GM23338 (cell line): ENCODE results near the gene SPRED3. TPM values are rescaled to one million over a fixed set of nuclear protein-coding genes. Genes with fewer than 3 reads are reported as not detected.

ENCODE experiments used
- ATAC-seq: fragments of 200-7000 bp; cut with Tn5 transposase; 3 replicates; pipeline ENCODE4 v1.9.1; 2020
- DNase-seq: peaks from one replicate; pipeline ENCODE4 v3.0.0-alpha.2; 2015; ENCODE audit warnings: low spot score
- H2AFZ ChIP-seq: fragments of 200-600 bp; sonication (generic); 2 replicates; pipeline ENCODE4 v1.8.0; 2016; ENCODE audit warnings: antibody characterized with exemption, mild to moderate bottlenecking, moderate library complexity
- H3F3A ChIP-seq: fragments of 200-600 bp; sonication (generic); replicated peaks from 2 replicates; pipeline ENCODE4 v1.8.0; 2017; ENCODE audit warnings: antibody characterized with exemption, mixed run types, low read depth
- H3K27ac ChIP-seq: fragments of 200-600 bp; sonication (generic); 2 replicates; pipeline ENCODE4 v1.6.1; 2016; ENCODE audit warnings: low read depth
- H3K27me3 ChIP-seq: fragments of 200-600 bp; sonication (generic); 2 replicates; pipeline ENCODE4 v1.8.0; 2016; ENCODE audit warnings: mild to moderate bottlenecking, mixed run types, moderate library complexity; ENCODE audit not compliant: insufficient read depth
- H3K36me3 ChIP-seq: fragments of 200-600 bp; sonication (generic); 2 replicates; pipeline ENCODE4 v1.8.0; 2016; ENCODE audit warnings: mild to moderate bottlenecking; ENCODE audit not compliant: insufficient read depth
- H3K4me1 ChIP-seq: fragments of 200-600 bp; sonication (generic); 2 replicates; pipeline ENCODE4 v1.8.0; 2016; ENCODE audit warnings: mild to moderate bottlenecking, moderate library complexity; ENCODE audit not compliant: insufficient read depth
- H3K4me2 ChIP-seq: fragments of 200-600 bp; sonication (generic); 2 replicates; pipeline ENCODE4 v1.7.1; 2017; ENCODE audit warnings: mixed run types
- H3K4me3 ChIP-seq: fragments of 200-600 bp; sonication (generic); 2 replicates; pipeline ENCODE4 v1.6.1; 2016; ENCODE audit warnings: mixed run types
- H3K79me2 ChIP-seq: fragments of 200-600 bp; sonication (generic); replicated peaks from 2 replicates; pipeline ENCODE4 v1.8.0; 2017; ENCODE audit warnings: mild to moderate bottlenecking; ENCODE audit not compliant: insufficient read depth
- H3K9me2 ChIP-seq: fragments of 200-600 bp; sonication (generic); 2 replicates; pipeline ENCODE4 v1.8.0; 2017; ENCODE audit not compliant: insufficient read depth
- H4K20me1 ChIP-seq: fragments of 200-600 bp; sonication (generic); replicated peaks from 2 replicates; pipeline ENCODE4 v1.8.0; 2017; ENCODE audit warnings: mild to moderate bottlenecking; ENCODE audit not compliant: insufficient read depth
- H3K27ac Mint-ChIP-seq: 2 replicates; pipeline ENCODE4 v1.8.0; 2020; ENCODE audit warnings: inconsistent platforms, mild to moderate bottlenecking, moderate library complexity, mixed read lengths
- H3K27me3 Mint-ChIP-seq: 3 replicates; pipeline ENCODE4 v1.8.0; 2022; ENCODE audit warnings: low read depth, mild to moderate bottlenecking, moderate library complexity, mixed read lengths, inconsistent platforms; ENCODE audit not compliant: insufficient read depth, poor library complexity
- H3K36me3 Mint-ChIP-seq: 3 replicates; pipeline ENCODE4 v1.8.0; 2021; ENCODE audit warnings: low read depth, mild to moderate bottlenecking, inconsistent platforms, moderate library complexity, mixed read lengths
- H3K4me1 Mint-ChIP-seq: 3 replicates; pipeline ENCODE4 v1.8.0; 2020; ENCODE audit warnings: mild to moderate bottlenecking, inconsistent platforms, mixed read lengths
- H3K4me3 Mint-ChIP-seq: 3 replicates; pipeline ENCODE4 v1.8.0; 2021; ENCODE audit warnings: moderate library complexity, mild to moderate bottlenecking, inconsistent platforms, mixed read lengths
- H3K9me3 Mint-ChIP-seq: 3 replicates; pipeline ENCODE4 v1.8.0; 2020; ENCODE audit warnings: moderate library complexity, mild to moderate bottlenecking, inconsistent platforms, mixed read lengths
- CREB1 ChIP-seq: fragments of 250-450 bp; sonication (Bioruptor Pico); IDR thresholded peaks from 2 replicates; pipeline ENCODE4 v1.5.0; 2020; ENCODE audit warnings: low read depth, mild to moderate bottlenecking, moderate library complexity
- CTCF ChIP-seq, 2 experiments: fragments of 200-600 bp in 1 of 2; sonication (generic) in 1 of 2; conservative IDR thresholded peaks; 2 replicates each; pipeline versions ENCODE4 v1.5.1 to v1.6.1; 2016 to 2017; ENCODE audit warnings: antibody characterized with exemption in 2 of 2, low read depth in 2 of 2, mild to moderate bottlenecking in 2 of 2, moderate library complexity in 1 of 2
- EZH2 ChIP-seq: fragments of 200-600 bp; sonication (generic); IDR thresholded peaks from one replicate; pipeline ENCODE4 v1.8.0; 2017; ENCODE audit warnings: antibody characterized with exemption, mild to moderate bottlenecking, low read depth; ENCODE audit not compliant: unreplicated experiment
- EZH2phosphoT487 ChIP-seq: fragments of 200-600 bp; sonication (generic); IDR thresholded peaks from one replicate; pipeline ENCODE4 v1.8.1; 2018; ENCODE audit warnings: antibody characterized with exemption; ENCODE audit not compliant: unreplicated experiment
- JUNB ChIP-seq: IDR thresholded peaks from one replicate; pipeline ENCODE4 v1.6.1; 2016; ENCODE audit warnings: antibody characterized with exemption; ENCODE audit not compliant: unreplicated experiment
- NANOG ChIP-seq: IDR thresholded peaks from 2 replicates; pipeline ENCODE4 v1.6.1; 2016; ENCODE audit warnings: antibody characterized with exemption, borderline replicate concordance
- POLR2AphosphoS5 ChIP-seq: IDR thresholded peaks from 2 replicates; pipeline ENCODE4 v1.6.1; 2016; ENCODE audit warnings: antibody characterized with exemption, low read depth
- REST ChIP-seq: IDR thresholded peaks from one replicate; pipeline ENCODE4 v1.6.1; 2018; ENCODE audit warnings: antibody characterized with exemption; ENCODE audit not compliant: unreplicated experiment
- STAT1 ChIP-seq: IDR thresholded peaks from one replicate; pipeline ENCODE4 v1.6.1; 2016; ENCODE audit warnings: antibody characterized with exemption; ENCODE audit not compliant: unreplicated experiment
- ZNF114 ChIP-seq: fragments of 250-450 bp; sonication (Bioruptor Pico); IDR thresholded peaks from 2 replicates; pipeline ENCODE4 v1.5.0; 2020; ENCODE audit warnings: mild to moderate bottlenecking, moderate library complexity
- ZNF331 ChIP-seq: fragments of 250-450 bp; sonication (Bioruptor Pico); IDR thresholded peaks from 2 replicates; pipeline ENCODE4 v1.5.0; 2020; ENCODE audit warnings: low read depth, mild to moderate bottlenecking, moderate library complexity
- polyA plus RNA-seq: library from polyadenylated mRNA; unstranded; fragments of >200 nt; fragmentation: Nextera tagmentation; extraction: Ambion mirVana; gene quantifications from 2 replicates; pipeline ENCODE4 v1.2.1, GENCODE V29; 2016
- total RNA-seq: library from RNA; depleted of rRNA; stranded (reverse); fragments of >200 nt; shearing (Covaris generic); gene quantifications from 2 replicates; pipeline ENCODE4 v1.2.3, GENCODE V29; 2014
- TF ChIP-seq, protein P1 (sequence below): fragments of 250-450 bp; sonication (Bioruptor Pico); IDR thresholded peaks from 2 replicates; pipeline ENCODE4 v1.5.0; 2020; ENCODE audit warnings: mild to moderate bottlenecking, moderate library complexity
- TF ChIP-seq, protein P2 (sequence below): IDR thresholded peaks from 2 replicates; pipeline ENCODE4 v1.6.1; 2016; ENCODE audit warnings: antibody characterized with exemption

SPRED3 gene
- total and polyA plus RNA-seq, 2 experiments from 2014 or later: 3.9 to 11.6 TPM

DNA sequence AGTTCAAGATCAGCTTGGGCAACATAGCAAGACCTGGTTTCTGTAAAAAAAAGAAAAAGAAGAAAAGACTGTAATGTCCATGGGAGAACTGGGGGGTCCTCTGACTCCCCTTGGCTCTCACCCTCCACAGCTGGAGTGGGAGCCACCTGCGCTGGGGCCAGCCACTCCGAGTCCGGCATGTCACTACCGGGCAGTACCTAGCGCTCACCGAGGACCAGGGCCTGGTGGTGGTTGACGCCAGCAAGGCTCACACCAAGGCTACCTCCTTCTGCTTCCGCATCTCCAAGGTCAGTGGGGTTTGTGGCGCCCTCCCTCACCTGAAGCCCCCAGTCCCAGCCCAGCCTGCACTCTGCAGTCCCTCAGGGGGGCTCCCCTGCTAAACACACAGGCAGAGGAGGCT, 59.7 kb downstream of the SPRED3 start:
- no peak overlapping the region; the same call in 2 of the 3 replicates for H3K4me3 Mint-ChIP-seq
- Histone ChIP-seq H3K9me2 (no peaks in the 10 kb centered on the region), H3F3A (peaks cover 10% of the 10 kb centered on the region; the same call in 1 of the 2 replicates), H3K27ac (no peak overlapping the region), H3K4me2 (no peak overlapping the region), H3K4me1 (0 out of 2 replicates have a peak, but pooled peaks cover 4% of the 10 kb centered on the region), H3K36me3 (peaks cover 18% of the 10 kb centered on the region; the same call in 1 of the 2 replicates), H3K27me3 (no peaks in the 10 kb centered on the region), H3K4me3 (no peak overlapping the region), H2AFZ (no peak overlapping the region), H4K20me1 (peaks cover 5% of the 10 kb centered on the region; the same call in 1 of the 2 replicates), H3K79me2 (no peaks in the 10 kb centered on the region)
- peaks cover 76% of the 10 kb centered on the region for H3K36me3 Mint-ChIP-seq
- H3K4me1 Mint-ChIP-seq: peaks cover 6% of the 10 kb centered on the region
- no peak for DNase-seq
- TF ChIP-seq CREB1 (CRISPR knock-in tag) (no peak), NANOG (no peak), POLR2AphosphoS5 (no peak), JUNB (no peak), ZNF114 (CRISPR knock-in tag) (no peak), EZH2 (no peak), ZNF331 (CRISPR knock-in tag) (no peak), EZH2phosphoT487 (no peak), CTCF (conservative IDR thresholded peaks at IDR 0.05; ENCODE audit: low read depth in 2 of 2) (no peak), STAT1 (no peak), REST (no peak)
- TF ChIP-seq, protein P1, sequence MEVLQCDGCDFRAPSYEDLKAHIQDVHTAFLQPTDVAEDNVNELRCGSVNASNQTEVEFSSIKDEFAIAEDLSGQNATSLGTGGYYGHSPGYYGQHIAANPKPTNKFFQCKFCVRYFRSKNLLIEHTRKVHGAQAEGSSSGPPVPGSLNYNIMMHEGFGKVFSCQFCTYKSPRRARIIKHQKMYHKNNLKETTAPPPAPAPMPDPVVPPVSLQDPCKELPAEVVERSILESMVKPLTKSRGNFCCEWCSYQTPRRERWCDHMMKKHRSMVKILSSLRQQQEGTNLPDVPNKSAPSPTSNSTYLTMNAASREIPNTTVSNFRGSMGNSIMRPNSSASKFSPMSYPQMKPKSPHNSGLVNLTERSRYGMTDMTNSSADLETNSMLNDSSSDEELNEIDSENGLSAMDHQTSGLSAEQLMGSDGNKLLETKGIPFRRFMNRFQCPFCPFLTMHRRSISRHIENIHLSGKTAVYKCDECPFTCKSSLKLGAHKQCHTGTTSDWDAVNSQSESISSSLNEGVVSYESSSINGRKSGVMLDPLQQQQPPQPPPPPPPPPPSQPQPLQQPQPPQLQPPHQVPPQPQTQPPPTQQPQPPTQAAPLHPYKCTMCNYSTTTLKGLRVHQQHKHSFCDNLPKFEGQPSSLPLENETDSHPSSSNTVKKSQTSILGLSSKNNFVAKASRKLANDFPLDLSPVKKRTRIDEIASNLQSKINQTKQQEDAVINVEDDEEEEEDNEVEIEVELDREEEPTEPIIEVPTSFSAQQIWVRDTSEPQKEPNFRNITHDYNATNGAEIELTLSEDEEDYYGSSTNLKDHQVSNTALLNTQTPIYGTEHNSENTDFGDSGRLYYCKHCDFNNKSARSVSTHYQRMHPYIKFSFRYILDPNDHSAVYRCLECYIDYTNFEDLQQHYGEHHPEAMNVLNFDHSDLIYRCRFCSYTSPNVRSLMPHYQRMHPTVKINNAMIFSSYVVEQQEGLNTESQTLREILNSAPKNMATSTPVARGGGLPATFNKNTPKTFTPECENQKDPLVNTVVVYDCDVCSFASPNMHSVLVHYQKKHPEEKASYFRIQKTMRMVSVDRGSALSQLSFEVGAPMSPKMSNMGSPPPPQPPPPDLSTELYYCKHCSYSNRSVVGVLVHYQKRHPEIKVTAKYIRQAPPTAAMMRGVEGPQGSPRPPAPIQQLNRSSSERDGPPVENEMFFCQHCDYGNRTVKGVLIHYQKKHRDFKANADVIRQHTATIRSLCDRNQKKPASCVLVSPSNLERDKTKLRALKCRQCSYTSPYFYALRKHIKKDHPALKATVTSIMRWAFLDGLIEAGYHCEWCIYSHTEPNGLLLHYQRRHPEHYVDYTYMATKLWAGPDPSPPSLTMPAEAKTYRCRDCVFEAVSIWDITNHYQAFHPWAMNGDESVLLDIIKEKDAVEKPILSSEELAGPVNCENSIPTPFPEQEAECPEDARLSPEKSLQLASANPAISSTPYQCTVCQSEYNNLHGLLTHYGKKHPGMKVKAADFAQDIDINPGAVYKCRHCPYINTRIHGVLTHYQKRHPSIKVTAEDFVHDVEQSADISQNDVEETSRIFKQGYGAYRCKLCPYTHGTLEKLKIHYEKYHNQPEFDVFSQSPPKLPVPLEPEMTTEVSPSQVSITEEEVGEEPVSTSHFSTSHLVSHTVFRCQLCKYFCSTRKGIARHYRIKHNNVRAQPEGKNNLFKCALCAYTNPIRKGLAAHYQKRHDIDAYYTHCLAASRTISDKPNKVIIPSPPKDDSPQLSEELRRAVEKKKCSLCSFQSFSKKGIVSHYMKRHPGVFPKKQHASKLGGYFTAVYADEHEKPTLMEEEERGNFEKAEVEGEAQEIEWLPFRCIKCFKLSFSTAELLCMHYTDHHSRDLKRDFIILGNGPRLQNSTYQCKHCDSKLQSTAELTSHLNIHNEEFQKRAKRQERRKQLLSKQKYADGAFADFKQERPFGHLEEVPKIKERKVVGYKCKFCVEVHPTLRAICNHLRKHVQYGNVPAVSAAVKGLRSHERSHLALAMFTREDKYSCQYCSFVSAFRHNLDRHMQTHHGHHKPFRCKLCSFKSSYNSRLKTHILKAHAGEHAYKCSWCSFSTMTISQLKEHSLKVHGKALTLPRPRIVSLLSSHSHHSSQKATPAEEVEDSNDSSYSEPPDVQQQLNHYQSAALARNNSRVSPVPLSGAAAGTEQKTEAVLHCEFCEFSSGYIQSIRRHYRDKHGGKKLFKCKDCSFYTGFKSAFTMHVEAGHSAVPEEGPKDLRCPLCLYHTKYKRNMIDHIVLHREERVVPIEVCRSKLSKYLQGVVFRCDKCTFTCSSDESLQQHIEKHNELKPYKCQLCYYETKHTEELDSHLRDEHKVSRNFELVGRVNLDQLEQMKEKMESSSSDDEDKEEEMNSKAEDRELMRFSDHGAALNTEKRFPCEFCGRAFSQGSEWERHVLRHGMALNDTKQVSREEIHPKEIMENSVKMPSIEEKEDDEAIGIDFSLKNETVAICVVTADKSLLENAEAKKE (CRISPR knock-in tag): no peak
- TF ChIP-seq, protein P2, sequence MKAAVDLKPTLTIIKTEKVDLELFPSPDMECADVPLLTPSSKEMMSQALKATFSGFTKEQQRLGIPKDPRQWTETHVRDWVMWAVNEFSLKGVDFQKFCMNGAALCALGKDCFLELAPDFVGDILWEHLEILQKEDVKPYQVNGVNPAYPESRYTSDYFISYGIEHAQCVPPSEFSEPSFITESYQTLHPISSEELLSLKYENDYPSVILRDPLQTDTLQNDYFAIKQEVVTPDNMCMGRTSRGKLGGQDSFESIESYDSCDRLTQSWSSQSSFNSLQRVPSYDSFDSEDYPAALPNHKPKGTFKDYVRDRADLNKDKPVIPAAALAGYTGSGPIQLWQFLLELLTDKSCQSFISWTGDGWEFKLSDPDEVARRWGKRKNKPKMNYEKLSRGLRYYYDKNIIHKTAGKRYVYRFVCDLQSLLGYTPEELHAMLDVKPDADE: no peak
- no peak for ATAC-seq
- H3K9me3 Mint-ChIP-seq: no peaks in the 10 kb centered on the region; the same call in 2 of the 3 replicates
- peaks cover 9% of the 10 kb centered on the region for H3K27me3 Mint-ChIP-seq
- no peak overlapping the region for H3K27ac Mint-ChIP-seq
